GM18951 (cell line): ENCODE data around the gene SNRNP70.

Source experiments
- POLR2A ChIP-seq: IDR thresholded peaks from 4 replicates; pipeline ENCODE4 v1.6.1; 2011; ENCODE audit warnings: mild to moderate bottlenecking; ENCODE audit not compliant: insufficient read length, insufficient read depth; ENCODE audit errors: extremely low read depth
- in situ Hi-C: fragments of 300-500 bp; cut with MboI; formaldehyde crosslinking; loops from one replicate; pipeline ENCODE4 v1.12.0; 2022; ENCODE audit warnings: low sequenced_read_pairs, mixed read lengths, inconsistent platforms; ENCODE audit not compliant: unreplicated experiment

The SNRNP70 gene

DNA sequence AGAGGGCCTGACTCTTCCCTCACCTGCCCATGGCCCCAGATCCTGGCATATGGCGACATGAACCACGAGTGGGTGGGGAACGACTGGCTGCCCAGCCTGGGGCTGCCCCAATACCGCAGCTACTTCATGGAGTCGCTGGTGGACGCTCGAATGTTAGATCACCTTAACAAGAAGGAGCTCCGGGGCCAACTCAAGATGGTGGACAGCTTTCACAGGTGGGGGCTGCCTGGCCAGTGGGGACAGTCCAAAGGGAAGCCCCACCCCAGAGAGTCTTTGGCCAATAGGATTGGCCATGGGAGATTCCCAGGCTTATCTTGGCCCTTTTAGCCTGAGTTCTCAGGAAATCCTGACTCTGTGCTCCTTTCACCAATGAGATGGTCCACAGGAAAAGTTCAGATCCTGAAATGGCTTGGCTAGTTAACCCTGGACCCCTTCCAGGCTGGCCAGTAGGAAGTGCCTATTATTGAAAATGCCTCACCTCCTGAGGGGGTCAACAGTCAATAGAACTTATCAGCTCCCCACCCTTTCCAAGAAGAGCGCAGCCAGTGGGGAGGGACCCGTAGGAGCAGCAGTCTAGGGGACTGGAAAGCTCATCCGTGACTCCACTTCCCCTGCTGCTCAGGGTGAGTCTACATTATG is 62.9 kb downstream of the SNRNP70 start:
- TF ChIP-seq POLR2A: no peak
- in situ Hi-C loops: no loop called here

DNA sequence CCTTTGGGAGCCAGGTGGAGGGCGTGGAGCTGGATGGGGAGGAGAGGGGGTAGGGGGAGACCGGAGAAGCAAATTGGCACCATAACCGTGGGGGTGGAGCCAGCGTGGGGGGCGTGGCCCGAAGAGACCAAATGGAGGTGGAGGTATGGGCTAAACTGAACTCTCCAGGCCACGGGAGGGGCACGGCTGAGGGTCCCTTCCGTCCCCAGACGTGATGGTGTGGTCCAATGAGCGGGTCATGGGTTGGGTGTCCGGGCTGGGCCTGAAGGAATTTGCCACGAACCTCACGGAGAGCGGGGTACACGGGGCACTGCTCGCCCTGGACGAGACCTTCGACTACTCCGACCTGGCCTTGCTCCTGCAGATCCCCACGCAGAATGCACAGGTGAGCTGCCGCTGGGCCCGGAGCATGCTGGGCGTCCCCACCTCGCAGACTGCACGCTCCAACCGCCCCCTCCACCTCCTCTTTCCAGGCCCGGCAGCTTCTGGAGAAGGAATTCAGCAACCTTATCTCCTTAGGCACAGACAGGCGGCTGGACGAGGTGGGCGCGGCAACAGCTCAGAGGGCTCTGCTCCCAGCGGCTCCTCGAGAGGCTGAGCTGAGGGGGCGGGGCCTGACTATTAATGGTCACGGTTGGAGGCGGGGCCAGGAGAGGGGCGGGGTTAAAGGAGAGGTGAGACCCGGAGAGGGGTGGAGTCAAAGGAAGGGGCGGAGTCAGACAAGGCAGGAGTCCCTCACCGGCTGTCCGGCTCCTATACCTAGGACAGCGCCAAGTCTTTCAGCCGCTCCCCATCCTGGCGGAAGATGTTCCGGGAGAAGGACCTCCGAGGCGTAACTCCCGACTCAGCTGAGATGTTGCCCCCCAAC is 63.8 kb downstream of the SNRNP70 start:
- in situ Hi-C loops: no loop called here
- TF ChIP-seq POLR2A: no peak

DNA sequence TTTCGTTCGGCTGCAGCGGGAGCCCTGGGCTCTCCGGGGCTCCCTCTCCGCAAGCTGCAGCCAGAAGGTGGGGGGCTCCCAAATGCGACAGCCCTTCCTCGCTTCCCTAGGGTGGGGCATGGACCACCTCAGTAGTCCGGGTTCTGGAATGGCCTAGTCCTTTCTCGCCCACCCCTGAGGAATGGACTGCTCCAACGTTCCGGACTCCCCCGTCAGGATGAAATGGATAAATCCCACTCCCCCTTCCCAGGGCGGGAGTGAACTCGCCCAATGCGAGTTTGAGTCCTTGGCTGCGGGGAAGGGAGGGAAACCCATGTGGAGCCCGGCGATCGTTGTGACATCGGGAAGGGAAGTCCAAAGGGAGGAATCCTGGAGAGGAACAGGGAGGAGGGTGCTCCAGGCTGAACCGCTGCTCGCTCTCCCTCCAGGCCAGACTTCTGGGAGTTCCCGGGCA is 64.4 kb downstream of the SNRNP70 start:
- in situ Hi-C loops: no loop called here
- TF ChIP-seq POLR2A: no peak

DNA sequence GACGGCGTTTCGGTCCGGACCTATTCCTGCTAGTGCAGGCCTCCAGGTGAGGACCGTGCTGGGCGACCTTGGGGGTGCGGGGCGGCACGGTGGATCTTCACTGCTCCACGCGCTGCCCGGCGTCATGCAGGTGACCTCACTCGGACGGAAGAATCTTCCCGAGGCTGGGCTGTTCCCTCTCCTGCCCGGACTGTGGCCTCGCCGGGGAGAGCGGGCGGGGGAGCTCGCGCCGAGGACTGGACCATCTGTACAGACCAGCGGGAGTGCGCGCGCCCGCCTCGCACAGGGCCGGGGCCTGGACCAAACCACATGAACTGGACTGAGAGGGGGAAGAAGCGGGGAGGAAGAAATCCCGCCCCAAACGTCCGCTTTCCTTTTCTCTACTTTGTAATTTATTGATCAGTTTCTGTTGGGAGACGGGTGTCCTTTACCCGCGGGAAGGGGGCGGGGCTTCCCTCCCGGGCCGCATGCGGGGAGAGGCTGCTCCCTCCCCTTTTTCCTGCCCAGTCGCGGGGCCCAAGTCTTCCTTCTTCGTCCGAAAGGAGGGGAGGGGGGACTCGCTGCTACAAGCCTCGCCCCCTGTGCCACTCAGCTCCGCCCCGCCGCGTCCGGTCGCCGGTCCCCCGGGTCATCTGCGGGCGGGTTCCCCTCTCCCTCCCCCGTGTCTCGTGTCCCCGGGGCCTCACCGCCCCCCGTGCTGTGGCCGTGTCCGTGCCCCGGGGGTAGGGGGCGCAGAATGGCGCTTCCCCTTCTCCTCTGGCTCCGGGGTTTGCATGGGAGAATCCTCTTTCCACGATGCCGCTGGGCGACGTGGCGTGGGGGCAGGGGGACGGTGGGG is 65.1 kb downstream of the SNRNP70 start:
- no peak for TF ChIP-seq POLR2A
- in situ Hi-C loops: no loop called here

DNA sequence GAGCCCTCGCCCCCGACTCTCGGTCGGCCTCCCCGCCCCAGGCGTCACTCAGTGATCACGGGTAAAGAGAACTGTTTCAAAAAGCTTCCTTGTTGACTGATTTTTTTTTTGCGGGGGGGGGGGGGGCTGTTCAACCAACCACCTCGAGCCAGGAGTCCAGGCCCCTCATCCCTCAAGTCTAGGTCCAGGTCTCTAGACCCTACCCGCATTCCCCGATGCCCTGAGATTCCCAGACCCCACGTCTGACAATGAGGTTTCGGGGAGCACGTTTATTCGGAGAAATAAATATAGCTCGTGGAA is 65.6 kb downstream of the SNRNP70 start:
- no peak for TF ChIP-seq POLR2A
- in situ Hi-C loops: no loop called here

DNA sequence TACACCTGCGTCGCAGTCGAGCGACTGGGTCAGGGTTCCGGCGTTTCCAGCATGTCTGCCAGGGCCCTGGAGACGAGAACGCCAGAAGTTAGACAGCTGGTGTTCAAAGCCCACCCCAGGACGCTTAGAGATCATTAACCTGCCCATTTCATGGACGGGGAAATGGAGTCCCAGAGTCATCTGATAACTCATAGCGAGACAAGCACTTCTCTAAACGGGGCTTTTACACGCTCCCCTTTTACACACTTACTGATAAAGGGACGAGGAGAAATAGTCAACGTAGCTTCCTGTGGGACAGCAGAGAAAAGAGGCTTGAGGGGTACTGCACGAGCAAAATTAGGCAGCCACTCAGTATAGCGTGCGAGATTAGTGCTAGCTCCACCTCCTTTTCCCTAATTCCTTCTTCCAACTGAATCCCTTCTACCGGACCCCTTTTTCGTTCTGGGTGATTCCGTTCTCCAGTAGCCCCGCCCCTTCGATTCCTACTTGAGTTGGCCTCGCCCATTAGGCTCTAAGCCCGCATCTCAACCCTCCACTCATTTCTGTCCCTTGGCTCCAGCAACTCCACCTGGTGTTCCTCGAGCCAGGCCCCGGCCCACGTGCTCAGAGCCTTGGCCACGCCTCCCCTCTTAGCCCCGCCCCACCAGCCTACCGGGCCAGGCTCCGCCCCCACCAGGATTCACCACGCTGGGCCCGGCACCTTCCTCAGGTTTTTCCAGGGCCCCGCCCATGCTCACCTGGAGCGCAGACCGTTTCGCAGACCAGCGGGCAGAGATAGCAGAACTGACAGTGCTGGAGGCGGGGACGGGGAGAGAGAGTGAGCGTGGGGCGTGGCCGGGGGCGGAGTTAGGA is 66.2 kb downstream of the SNRNP70 start:
- no peak for TF ChIP-seq POLR2A
- in situ Hi-C loops: no loop called here

DNA sequence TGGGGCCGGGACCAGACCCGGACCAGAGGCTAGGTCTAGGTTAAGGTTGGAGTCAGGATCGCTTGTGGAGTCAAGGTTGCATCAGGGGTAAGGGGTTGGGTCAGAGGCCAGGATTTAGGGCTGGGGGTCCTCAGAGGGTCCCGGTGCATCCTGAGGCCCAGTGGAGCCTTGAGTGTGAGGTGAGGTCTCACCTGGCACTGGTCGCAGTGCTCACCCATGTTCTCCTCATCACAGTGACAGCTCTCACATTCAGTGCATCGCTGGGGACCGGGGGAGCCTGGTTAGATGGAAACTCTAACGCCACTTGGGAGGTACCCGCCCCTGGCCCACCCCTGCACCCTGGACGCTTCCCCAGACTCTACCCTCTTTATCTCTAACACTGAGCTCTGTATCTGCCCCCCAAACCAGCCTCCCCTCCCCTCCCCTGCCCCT is 66.9 kb downstream of the SNRNP70 start:
- no peak for TF ChIP-seq POLR2A
- in situ Hi-C loops: no loop called here

DNA sequence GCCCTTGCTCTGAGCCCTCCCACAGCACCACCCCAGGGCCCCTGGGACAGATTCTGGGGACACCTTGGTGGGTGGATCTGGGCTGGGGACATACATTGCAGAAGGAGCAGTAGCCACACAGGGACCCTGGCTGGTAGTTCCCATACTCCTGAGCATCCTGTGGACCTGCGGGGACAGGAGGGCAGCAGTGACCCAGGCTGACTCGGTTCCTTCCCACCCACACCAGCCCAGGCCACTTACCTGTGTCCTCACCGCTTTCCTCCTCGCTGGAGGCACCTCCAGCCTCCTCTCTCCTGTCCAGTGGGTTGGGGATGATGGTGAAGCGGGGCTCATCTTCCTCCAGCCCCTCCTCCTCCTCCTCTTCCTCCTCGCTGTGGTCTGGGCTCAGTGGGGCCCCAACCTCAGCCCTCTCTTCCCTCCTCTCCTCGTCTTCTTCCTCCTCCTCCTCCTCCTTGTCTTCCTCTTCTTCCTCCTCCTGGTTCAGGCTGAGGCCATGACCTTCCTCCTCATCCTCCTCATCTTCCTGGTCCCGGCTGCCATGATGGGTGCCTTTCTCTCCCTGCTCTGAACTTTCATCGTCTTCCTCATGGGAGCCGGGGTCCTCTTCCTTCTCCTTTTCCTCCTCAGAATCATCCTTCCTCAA is 68.0 kb downstream of the SNRNP70 start:
- in situ Hi-C loops: no loop called here
- TF ChIP-seq POLR2A: no peak

DNA sequence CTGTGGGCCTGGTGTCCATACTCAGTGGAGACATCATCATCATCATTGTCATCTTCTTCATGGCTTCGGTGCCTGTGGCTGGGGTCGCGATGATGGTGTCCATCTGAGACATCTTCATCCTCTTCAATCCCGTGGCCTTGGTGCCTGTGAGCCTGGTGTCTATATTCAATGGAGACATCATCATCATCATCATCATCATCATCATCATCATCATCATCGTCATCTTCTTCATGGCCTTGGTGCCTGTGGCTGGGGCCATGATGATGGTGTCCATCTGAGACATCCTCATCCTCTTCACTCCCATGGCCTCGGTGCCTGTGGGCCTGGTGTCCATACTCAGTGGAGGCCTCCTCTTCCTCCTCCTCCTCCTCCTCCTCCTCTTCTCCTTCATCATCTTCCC is 69.0 kb downstream of the SNRNP70 start:
- in situ Hi-C loops: no loop called here
- TF ChIP-seq POLR2A: no peak

DNA sequence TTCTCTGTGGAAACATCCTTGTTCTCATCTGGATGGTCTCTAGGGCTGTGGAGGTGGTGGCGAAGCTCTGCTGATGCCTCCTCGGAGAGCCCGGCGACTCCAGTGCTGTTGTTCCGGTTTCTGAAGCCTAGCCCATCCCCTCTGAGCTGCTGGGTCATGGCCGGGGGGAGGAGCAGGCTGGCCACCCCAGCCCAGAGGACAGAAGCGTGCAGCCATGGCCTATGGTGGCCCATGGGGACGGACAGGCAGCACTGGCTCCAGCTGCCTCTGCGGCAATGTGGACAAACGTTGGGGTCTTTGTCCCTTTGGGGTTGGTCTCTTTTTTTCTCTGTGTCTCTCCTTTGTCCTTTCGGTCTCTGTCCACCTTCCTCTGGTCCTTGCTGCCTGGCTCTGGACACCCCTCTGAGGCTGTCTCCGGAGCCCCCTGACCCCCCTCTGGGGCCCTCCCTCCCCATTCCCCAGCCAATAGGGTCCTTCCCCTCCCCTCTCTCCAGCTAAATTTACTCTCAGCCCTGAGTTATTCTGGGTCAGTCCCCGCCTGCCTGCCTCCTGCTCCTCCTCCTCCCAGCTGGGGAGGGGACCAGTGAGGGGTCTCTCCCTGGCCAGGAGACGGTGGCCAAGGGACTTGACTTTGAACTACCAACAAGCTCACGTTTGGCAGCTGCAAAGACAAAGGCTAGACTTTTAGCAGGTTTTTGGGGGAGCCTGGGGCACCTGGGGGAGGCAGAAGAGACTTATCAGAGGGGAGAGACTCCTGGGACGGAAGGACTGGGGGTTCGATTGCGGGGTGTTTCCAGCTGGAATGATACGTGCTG is 70.0 kb downstream of the SNRNP70 start, which contains the start of gene HRC:
Gene HRC, minus strand, starts transcription at position 392 of the 815 bp plus-strand sequence. Its CDS starts 159 bp downstream, at position 233.
- in situ Hi-C loops: no loop called here
- TF ChIP-seq POLR2A: no peak

DNA sequence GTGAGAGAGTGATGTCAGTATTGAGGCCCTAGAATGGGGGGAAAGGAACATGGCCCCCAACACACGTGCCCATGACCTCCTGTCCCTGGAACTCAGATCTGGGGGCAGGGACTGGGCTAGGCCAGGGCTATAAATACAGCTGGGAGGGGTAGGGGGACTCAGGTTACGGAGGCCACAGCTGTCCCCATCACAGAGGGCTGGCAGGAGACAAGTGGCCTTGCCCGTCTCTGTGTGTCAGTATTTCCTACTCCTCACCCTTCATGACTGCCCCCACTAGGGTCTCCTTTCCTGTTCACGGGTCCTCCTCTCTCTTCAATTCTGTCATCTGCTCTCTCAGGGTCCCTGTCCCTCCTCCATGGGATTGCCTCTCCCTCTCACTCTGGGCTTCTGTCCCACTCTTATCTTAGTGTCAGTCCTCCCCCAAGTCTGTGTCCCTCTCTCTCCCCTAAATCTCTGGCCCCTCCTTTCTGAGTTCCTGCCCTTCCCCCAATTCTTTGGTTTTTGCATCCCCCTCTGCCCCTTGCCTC is 70.6 kb downstream of the SNRNP70 start:
- no peak for TF ChIP-seq POLR2A
- in situ Hi-C loops: no loop called here
